ENCODE data around the gene SLK.

The SLK gene

DNA sequence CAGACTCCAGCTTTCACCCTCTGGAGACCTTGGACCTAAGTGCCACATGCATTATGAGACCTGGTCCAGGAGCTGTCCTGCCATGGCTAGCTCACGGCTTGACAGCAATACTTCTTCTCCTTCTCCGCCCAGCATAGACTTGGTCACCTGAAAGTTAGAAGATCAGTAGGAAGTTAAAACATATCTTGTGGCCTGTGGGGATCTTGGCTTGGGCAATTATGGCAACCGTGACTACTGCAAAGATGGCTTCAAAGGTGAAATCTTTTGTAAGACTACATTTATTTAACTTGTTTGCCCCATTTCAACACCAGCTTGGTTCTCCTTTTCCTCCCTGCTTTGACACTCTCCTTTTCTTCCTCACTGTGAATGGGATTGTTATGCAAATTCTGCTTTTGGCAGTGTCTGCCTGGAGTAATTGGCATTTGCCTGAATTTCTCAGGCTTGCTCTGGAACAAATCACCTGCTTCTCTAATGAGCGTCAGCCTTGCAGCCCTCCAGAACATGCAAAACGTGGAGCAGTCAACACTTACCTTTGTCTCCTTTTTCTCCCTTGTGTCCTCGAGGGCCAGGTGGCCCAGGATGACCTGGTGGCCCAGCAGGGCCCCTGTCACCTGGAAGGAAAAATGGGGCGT is 65.3 kb downstream of the SLK start:
- TF ChIP-seq, protein P1, sequence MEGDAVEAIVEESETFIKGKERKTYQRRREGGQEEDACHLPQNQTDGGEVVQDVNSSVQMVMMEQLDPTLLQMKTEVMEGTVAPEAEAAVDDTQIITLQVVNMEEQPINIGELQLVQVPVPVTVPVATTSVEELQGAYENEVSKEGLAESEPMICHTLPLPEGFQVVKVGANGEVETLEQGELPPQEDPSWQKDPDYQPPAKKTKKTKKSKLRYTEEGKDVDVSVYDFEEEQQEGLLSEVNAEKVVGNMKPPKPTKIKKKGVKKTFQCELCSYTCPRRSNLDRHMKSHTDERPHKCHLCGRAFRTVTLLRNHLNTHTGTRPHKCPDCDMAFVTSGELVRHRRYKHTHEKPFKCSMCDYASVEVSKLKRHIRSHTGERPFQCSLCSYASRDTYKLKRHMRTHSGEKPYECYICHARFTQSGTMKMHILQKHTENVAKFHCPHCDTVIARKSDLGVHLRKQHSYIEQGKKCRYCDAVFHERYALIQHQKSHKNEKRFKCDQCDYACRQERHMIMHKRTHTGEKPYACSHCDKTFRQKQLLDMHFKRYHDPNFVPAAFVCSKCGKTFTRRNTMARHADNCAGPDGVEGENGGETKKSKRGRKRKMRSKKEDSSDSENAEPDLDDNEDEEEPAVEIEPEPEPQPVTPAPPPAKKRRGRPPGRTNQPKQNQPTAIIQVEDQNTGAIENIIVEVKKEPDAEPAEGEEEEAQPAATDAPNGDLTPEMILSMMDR (IDR thresholded peaks at IDR 0.05; ENCODE audit: low read depth, low read length, missing control alignments), result no peak
- DNase-seq, result no peak
- in situ Hi-C loops (cut with HindIII; ENCODE audit: low pct_ligation_motif_present, low sequenced_read_pairs), result no loop called here
- Histone ChIP-seq H3K36me3 (replicated peaks) (peaks cover 4% of the 10 kb centered on the region), H3K27ac (no peak overlapping the region), H3K27me3 (replicated peaks) (no peaks in the 10 kb centered on the region), H3K4me3 (ENCODE audit: low read depth, low read length) (no peak overlapping the region)

DNA sequence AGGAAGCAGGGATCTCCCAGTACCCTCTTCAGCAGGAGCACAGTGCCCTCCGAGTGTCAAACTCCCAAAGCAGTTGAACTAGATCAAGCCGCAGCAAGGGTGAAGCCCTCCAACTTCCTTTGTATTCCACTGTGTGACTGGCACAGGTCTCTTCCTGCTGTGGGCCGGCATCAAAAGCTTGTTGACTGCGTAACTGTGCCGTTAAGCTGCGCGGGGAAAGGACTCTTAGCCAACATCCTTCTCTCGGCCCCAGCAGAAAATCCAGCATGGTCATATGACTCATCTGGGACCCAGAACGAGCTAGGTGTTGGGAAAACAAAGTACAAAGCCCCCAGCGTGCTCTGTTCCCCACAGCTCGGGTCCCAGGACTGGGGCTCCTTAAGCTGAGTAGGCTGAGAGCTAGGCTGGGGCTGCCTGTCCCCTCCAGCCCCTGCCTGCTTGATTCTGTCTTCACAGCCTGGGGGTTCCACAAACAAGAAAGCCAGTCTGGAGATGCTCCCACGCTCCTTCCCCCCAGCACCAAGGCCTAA is 66.5 kb downstream of the SLK start:
- Histone ChIP-seq H3K27ac (no peak overlapping the region), H3K27me3 (replicated peaks) (no peaks in the 10 kb centered on the region), H3K36me3 (replicated peaks) (peaks cover 4% of the 10 kb centered on the region), H3K4me3 (ENCODE audit: low read depth, low read length) (no peak overlapping the region)
- in situ Hi-C loops (cut with HindIII; ENCODE audit: low pct_ligation_motif_present, low sequenced_read_pairs), result no loop called here
- DNase-seq, result no peak
- TF ChIP-seq, protein P1 (IDR thresholded peaks at IDR 0.05; ENCODE audit: low read depth, low read length, missing control alignments), result no peak

DNA sequence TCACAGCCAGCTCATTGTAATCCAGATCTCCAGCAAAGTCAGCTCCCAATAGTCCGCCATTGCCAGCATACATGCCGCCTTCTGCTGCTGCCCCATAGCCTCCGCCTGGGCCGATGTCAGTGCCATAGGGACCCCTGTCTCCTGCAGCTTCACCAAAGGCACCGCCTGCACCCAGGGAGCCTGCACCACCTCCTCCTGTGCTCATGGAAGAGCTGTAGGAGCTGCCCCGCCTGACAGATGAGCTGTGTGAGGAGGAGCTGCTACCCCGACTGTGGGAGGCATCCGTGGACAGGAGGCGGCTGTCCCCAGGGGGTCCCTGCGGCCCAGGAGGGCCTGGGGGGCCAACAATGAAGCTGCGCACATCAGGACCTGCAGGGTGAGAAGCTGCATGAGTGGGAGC is 67.0 kb downstream of the SLK start:
- Histone ChIP-seq H3K4me3 (ENCODE audit: low read depth, low read length) (no peak overlapping the region), H3K27me3 (replicated peaks) (no peaks in the 10 kb centered on the region), H3K36me3 (replicated peaks) (peaks cover 4% of the 10 kb centered on the region), H3K27ac (no peak overlapping the region)
- in situ Hi-C loops (cut with HindIII; ENCODE audit: low pct_ligation_motif_present, low sequenced_read_pairs), result no loop called here
- TF ChIP-seq, protein P1 (IDR thresholded peaks at IDR 0.05; ENCODE audit: low read depth, low read length, missing control alignments), result no peak
- no peak for DNase-seq

DNA sequence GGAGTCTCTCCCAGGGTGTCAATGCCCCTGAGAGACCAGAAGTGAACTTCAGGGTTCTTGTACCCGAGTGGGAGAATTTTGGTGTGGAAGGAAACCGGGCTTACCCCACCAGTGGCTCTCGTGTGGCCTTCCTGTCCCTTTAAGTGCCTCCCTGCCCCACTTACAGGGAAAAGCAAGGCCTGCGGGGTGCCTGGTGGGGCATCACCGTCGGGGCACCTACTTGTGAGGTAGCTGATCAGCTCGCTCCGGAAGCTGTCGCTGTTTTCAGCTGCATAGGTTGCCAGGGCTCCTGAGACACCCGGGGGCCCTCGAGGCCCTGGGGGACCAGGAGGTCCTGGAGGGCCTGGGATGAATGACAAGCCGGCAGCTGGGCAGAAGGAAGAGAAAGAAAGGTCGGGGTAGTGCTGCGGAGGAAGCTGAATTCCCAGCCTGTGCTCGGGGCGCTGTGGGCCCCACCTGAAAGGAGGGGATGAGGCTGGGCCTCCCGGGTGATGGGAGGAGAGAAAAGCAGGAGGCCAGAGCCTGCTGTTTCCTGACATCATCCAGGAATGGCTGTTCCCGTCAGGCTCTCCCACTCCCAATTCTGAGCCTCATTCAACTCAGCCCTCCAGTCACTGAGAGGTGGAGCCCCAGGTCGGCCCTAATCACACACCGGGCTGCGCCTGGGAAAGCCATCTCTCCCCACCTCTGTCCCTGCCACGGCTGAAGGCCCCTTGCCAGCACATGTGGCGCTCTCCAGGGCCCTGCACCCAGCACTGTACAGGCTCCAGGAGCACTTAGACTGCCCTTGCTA is 67.7 kb downstream of the SLK start:
- no peaks in the 10 kb centered on the region for H3K27me3 ChIP-seq (replicated peaks)
- no peak for DNase-seq
- in situ Hi-C loops (cut with HindIII; ENCODE audit: low pct_ligation_motif_present, low sequenced_read_pairs), result no loop called here
- no peak overlapping the region for H3K27ac ChIP-seq
- H3K4me3 ChIP-seq (ENCODE audit: low read depth, low read length), result no peak overlapping the region
- H3K36me3 ChIP-seq (replicated peaks), result peaks cover 4% of the 10 kb centered on the region
- TF ChIP-seq, protein P1 (IDR thresholded peaks at IDR 0.05; ENCODE audit: low read depth, low read length, missing control alignments), result no peak

DNA sequence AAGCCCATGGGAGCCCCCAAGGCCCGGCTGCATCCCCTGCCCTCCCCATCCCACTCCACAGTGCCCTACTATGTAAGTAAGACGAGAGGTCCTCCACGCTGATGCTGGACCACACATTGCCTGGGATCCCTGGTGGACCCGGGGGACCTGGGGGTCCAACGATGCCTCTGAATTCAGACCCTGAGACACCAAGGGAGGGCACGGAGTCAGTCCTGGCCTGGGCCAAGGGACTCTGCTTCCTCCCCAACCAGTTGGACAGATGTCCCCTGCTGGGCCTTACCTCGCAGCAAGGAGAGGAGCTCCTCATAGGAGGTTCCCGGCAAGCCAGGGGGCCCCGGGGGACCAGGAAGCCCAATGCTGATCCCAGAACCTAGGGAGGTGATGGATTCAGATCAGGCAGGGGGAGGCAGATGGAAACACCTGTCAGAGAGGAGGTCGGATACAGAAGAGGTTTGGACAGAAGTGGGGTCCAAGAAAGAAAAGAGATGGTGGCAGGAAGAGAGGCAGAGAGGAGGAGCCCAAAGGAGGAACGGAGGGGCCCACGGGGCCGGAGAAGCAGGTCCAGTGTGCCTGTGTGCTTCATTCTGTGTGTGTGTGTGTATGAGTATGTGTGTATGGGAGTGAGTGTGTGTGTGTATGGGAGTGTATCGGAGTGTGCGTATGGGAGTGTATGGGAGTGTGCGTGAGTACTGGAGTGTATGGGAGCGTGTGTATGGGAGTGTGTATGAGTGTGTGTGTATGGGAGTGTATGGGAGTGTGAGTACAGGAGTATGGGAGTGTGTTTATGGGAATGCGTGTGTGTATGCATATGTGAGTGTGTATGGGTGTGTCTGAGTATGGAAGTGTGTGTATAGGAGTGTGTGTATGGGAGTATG is 68.5 kb downstream of the SLK start:
- Histone ChIP-seq H3K27ac (no peak overlapping the region), H3K27me3 (replicated peaks) (no peaks in the 10 kb centered on the region), H3K4me3 (ENCODE audit: low read depth, low read length) (no peak overlapping the region), H3K36me3 (replicated peaks) (peaks cover 4% of the 10 kb centered on the region)
- DNase-seq, result no peak
- in situ Hi-C loops (cut with HindIII; ENCODE audit: low pct_ligation_motif_present, low sequenced_read_pairs), result no loop called here
- TF ChIP-seq, protein P1 (IDR thresholded peaks at IDR 0.05; ENCODE audit: low read depth, low read length, missing control alignments), result no peak

Measured in brain microvascular endothelial cell (primary cell).